ENCODE results near the gene ATRAID.

GRCh38 chr2:27237341-27237945 lies 25.6 kb downstream of the ATRAID start:
- TF ChIP-seq, protein P1, sequence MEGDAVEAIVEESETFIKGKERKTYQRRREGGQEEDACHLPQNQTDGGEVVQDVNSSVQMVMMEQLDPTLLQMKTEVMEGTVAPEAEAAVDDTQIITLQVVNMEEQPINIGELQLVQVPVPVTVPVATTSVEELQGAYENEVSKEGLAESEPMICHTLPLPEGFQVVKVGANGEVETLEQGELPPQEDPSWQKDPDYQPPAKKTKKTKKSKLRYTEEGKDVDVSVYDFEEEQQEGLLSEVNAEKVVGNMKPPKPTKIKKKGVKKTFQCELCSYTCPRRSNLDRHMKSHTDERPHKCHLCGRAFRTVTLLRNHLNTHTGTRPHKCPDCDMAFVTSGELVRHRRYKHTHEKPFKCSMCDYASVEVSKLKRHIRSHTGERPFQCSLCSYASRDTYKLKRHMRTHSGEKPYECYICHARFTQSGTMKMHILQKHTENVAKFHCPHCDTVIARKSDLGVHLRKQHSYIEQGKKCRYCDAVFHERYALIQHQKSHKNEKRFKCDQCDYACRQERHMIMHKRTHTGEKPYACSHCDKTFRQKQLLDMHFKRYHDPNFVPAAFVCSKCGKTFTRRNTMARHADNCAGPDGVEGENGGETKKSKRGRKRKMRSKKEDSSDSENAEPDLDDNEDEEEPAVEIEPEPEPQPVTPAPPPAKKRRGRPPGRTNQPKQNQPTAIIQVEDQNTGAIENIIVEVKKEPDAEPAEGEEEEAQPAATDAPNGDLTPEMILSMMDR (IDR thresholded peaks at IDR 0.05) = no peak
- no peak for TF ChIP-seq EP300 (IDR thresholded peaks at IDR 0.05)
- no peak for TF ChIP-seq POLR2A (IDR thresholded peaks at IDR 0.05)
